Epithelial cell of prostate (primary cell): ENCODE results near the gene PRDX2.
A peak's percentile ranks its signal among the peaks of the same experiment; 100 is the strongest.
"Not testable (repeated sequence)": the region's sequence is repeated elsewhere in the genome, so short reads cannot be mapped to it uniquely, and the experiment has no call there.

Experiments used
- DNase-seq: peaks from one replicate; pipeline ENCODE4 v3.0.0-alpha.2; 2011; ENCODE audit warnings: low read depth, low spot score
- H3K27ac ChIP-seq: fragments of 450-650 bp; 2 replicates; pipeline ENCODE4 v1.5.1; 2017; ENCODE audit warnings: mild to moderate bottlenecking

The PRDX2 gene

DNA sequence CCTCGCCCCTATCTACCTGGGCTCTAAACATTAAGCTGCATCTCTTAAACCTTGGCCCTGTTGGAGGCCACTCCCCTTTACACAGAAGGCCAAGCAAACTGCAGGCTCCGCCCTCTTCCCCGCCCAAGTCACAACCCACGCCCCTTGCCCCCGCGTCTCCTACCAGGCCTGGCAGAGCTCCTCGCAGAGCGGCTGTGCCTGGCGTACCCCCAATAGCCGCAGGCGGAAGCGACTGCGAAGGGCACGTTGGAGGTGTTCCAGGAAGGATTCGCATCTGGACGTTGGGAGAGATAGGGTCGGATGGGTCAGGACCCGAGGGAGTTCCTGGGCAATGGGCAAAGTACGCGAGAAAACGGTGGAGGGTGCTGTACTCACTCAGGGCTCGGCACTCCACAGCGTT lies 26.9 kb upstream of the PRDX2 start:
- H3K27ac ChIP-seq = no peak overlapping the region
- no peak for DNase-seq

GRCh38 chr19:12825254-12826131 lies 23.9 kb upstream of the PRDX2 start:
- H3K27ac ChIP-seq = no peak overlapping the region
- no peak for DNase-seq

- no peak for DNase-seq
These were observed 20.2 kb upstream of the PRDX2 start for GRCh38 chr19:12821761-12822160.

GRCh38 chr19:12817810-12818209 lies 16.2 kb upstream of the PRDX2 start:
- DNase-seq, H3K27ac ChIP-seq: not testable (repeated sequence)

More at GRCh38 chr19:12821761-12822160, 20.2 kb upstream of the PRDX2 start:
- no peak overlapping the region for H3K27ac ChIP-seq

DNA sequence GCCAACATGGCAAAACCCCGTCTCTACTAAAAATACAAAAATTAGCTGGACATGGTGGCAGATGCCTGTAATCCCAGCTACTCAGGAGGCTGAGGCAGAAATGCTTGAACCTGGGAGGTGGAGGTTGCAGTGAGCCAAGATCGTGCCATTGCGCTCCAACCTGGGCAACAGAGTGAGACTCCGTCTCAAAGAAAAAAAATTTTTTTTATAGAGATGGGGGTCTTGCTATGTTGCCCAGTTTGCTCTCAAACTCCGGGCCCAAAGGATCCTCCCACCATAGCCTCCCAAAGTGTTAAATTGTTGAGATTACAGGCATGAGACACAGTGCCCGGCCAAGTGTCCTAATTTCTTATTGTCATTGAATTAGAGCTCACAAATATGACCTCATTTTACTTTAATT lies 15.6 kb upstream of the PRDX2 start:
- DNase-seq = not testable (repeated sequence)

DNA sequence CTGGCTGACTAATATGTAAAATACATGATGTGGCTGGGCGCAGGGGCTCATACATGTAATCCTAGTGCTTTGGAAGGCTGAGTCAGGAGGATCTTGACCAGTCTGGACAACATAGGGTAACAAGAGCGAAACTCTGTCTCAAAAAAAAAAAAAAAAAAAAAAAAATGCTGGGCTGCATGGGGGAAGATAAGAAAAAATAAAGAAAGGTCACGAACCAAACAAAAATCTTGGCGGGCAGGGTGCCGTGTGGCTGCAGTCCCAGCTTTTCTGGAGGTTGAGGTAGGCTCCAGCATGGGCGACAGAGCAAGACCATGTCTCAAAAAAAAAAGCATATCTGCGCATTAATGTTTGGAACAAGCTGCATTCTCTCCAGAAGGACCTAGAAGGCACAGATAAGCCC lies 13.5 kb upstream of the PRDX2 start:
- no peak overlapping the region for H3K27ac ChIP-seq
- DNase-seq = no peak

More for the DNA sequence above, 15.6 kb upstream of the PRDX2 start:
- not testable (repeated sequence) for H3K27ac ChIP-seq

- no peak within 1 kb of the TSS for H3K27ac ChIP-seq
- peak; percentile 57 for DNase-seq
These were observed 4.9 kb upstream of the PRDX2 start, which contains the start of gene RNASEH2A for GRCh38 chr19:12806242-12807081. TSS of gene RNASEH2A (plus strand) at chr19:12806584. CDS start at chr19:12806674, 90 bp downstream.

GRCh38 chr19:12804051-12804450 lies 2.5 kb upstream of the PRDX2 start:
- no peak for DNase-seq
- no peak overlapping the region for H3K27ac ChIP-seq

DNA sequence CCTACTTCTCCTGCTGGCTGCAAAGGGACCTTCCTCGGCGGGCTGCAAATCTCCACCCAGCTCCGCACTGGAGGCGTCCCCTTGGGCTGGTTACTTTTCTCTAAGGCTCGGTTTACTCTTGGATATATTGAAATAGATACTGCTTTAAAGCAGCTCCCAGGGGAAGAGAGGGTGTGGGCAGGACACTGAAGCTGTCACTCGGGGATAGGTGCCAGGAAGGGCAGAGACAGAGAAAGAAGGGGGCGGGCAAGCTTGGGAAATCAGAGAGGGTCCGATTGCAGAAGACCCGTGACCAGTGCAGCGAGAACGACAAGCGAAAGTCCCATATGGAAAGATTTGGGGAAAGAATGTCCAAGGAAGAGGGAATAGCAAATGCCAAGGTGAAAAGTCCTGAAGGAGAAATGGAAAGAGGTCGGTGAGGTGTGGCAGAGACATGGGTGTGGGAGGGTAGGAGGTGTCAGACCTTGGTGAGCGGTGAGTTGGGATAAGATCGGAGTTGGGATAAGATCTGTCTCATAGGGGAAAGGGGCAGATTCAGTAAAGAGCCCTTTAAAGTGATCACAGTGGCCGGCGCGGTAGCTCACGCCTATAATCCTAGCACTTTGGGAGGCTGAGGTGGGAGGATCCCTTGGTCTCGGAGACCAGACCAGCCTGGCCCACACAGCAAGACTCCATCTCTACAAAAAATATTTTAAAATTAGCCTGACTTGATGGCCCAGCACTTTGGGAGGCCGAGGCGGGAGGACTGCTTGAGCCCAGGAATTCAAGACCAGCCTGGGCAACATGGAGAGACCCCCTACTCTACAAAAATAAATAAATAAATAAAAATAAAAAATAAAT lies 887 bp upstream of the PRDX2 start:
- DNase-seq = no peak
- H3K27ac ChIP-seq = no peak overlapping the region

DNA sequence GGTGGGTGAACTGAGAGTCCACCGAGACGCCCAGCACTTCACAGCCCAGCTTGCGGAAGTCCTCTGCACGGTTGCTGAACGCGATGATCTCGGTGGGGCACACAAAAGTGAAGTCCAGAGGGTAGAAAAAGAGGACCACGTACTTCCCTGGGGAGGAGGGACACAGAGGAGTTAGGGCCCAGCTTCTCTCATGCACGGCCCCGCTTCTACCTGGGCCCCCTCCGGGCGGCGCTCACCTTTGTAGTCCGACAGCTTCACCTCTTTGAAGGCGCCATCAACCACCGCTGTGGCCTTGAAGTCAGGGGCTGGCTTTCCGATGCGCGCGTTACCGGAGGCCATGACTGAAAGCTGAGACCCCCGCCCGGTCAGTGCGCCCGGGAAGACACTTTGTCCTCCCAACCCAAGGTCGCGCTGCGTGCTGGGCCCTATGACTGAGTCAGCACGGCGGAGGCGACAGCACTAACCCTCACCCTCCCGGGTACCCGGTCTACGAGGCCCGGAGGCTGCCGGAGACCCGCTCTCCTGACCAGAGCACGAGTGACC lies 606 bp downstream of the PRDX2 start:
- no peak for DNase-seq
- H3K27ac ChIP-seq = no peak overlapping the region

GRCh38 chr19:12800466-12800770 lies 1.2 kb downstream of the PRDX2 start:
- H3K27ac ChIP-seq = no peak overlapping the region

GRCh38 chr19:12799742-12800465 lies 1.7 kb downstream of the PRDX2 start:
- no peak for DNase-seq
- no peak overlapping the region for H3K27ac ChIP-seq

More at GRCh38 chr19:12800466-12800770, 1.2 kb downstream of the PRDX2 start:
- DNase-seq = no peak

- DNase-seq, H3K27ac ChIP-seq: not testable (repeated sequence)
These were observed 4.0 kb downstream of the PRDX2 start for GRCh38 chr19:12797607-12798006.

DNA sequence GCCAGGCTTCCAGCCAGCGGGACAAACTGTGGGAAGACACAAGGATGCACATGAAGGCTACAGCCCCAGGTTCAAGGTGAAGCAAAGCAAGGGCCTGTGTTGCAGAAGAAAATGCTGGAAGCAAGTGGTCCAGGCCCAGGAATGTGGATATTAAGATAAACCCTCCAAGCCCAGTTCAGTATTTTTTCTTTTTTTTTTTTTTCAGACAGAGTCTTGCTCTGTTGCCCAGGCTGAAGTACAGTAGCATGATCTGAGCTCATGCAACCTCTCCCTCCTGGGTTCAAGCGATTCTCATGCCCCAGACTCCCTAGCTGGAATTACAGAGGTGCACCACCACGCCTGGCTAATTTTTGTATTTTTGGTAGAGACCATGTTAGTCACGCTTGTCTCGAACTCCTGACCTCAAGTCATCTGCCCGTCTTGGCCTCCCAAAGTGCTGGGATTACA lies 4.4 kb downstream of the PRDX2 start:
- no peak for DNase-seq

GRCh38 chr19:12796146-12797071 lies 5.2 kb downstream of the PRDX2 start:
- H3K27ac ChIP-seq = peak overlapping the region; percentile 100
- DNase-seq = no peak

More for the DNA sequence above, 4.4 kb downstream of the PRDX2 start:
- H3K27ac ChIP-seq = no peak overlapping the region

- peak overlapping the region; percentile 100 for H3K27ac ChIP-seq
- DNase-seq = no peak
These were observed 6.6 kb downstream of the PRDX2 start for GRCh38 chr19:12794971-12795381.

DNA sequence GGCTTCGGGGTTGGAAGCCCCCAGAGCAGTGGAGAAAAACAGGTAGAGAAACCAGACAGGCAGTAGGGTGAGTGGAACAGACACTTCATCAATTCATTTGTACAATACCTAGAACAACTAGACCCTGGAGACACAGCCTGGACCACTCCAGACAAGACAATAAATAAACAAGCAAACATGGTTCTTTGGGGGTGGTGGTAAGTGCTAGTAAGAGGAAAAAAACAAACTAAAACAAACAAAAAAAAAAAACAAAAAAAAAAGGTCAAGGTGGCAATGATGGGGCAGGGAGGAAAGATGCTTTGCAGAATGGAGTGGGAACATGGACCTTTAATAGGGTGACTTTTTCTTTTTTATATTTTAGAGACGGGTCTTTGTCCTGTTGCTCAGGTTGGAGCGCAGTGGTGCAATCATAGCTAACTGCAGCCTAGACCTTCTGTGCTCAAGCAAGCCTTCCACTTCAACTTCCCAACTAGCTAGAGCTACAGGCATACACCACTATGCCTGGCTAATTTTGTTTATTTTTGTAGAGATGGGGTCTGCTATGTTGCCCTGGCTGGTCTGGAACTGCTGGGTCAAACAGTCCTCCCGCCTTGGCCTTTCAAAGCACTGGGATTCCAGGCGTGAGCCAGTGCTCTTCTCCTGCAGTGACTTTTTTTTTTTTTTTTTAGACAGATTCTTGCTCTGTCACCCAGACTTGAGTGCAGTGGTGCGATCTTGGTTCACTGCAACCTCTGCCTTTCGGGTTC lies 7.2 kb downstream of the PRDX2 start:
- H3K27ac ChIP-seq = peak overlapping the region; percentile 100
- DNase-seq = no peak
